Liver (tissue), 9 donors: ENCODE results near the gene PEAK3. TPM values are rescaled to one million over a fixed set of nuclear protein-coding genes. Genes with fewer than 3 reads are reported as not detected.

Experiments used
- DNase-seq: peaks from one replicate; pipeline ENCODE4 v3.0.0-alpha.2; 2017; ENCODE audit warnings: low spot score
- H3K27ac ChIP-seq, 2 donors: one replicate each; pipeline ENCODE4 v1.7.0; 2013; ENCODE audit warnings: inconsistent platforms in 2 of 2, low read length in 2 of 2, control low read depth in 1 of 2, low read depth in 1 of 2, mild to moderate bottlenecking in 1 of 2
- H3K27me3 ChIP-seq, 4 donors: one replicate each; pipeline versions ENCODE4 v1.6.1 to v1.7.0; 2013; ENCODE audit warnings: low read length in 3 of 4, inconsistent platforms in 1 of 4, mild to moderate bottlenecking in 1 of 4, moderate library complexity in 1 of 4; ENCODE audit not compliant: control insufficient read depth in 4 of 4, insufficient read depth in 4 of 4
- H3K36me3 ChIP-seq, 4 donors: one replicate each; pipeline versions ENCODE4 v1.6.1 to v1.7.0; 2013; ENCODE audit warnings: low read length in 3 of 4, mild to moderate bottlenecking in 3 of 4, low read depth in 1 of 4, moderate library complexity in 1 of 4; ENCODE audit not compliant: control insufficient read depth in 4 of 4, insufficient read depth in 3 of 4
- H3K4me1 ChIP-seq, 4 donors: one replicate each; pipeline versions ENCODE4 v1.6.1 to v1.7.0; 2013; ENCODE audit warnings: low read length in 3 of 4, mild to moderate bottlenecking in 3 of 4, moderate library complexity in 1 of 4; ENCODE audit not compliant: control insufficient read depth in 4 of 4, insufficient read depth in 4 of 4
- H3K4me3 ChIP-seq, 3 donors: one replicate each; pipeline versions ENCODE4 v1.6.1 to v1.7.0; 2013; ENCODE audit warnings: low read length in 3 of 3, control low read depth in 1 of 3, low read depth in 1 of 3, mild to moderate bottlenecking in 1 of 3
- H3K9ac ChIP-seq, 2 donors: one replicate each; pipeline ENCODE4 v1.7.0; 2013; ENCODE audit warnings: low read length in 2 of 2, mild to moderate bottlenecking in 2 of 2, moderate library complexity in 2 of 2, control low read depth in 1 of 2, low read depth in 1 of 2
- H3K9me3 ChIP-seq, 4 donors: one replicate each; pipeline versions ENCODE4 v1.6.1 to v1.7.0; 2013; ENCODE audit warnings: low read length in 3 of 4; ENCODE audit not compliant: control insufficient read depth in 4 of 4
- CTCF ChIP-seq: fragments of 150-350 bp; IDR thresholded peaks from 2 replicates; pipeline ENCODE4 v1.5.1; 2017; ENCODE audit warnings: improper control_type of control experiment, low read depth, low read length; ENCODE audit not compliant: missing input control
- EGR1 ChIP-seq, 2 donors: IDR thresholded peaks; 2 replicates each; pipeline ENCODE4 v1.6.1; 2016 to 2018; ENCODE audit warnings: antibody characterized with exemption in 2 of 2, low read depth in 2 of 2
- FOXA1 ChIP-seq: IDR thresholded peaks from 2 replicates; pipeline ENCODE4 v1.6.1; 2016; ENCODE audit warnings: antibody characterized with exemption
- HNF4A ChIP-seq, 2 donors: conservative IDR thresholded peaks; 2 replicates each; pipeline ENCODE4 v1.6.1; 2016; ENCODE audit warnings: antibody characterized with exemption in 2 of 2, mild to moderate bottlenecking in 2 of 2
- NR2F2 ChIP-seq: IDR thresholded peaks from 2 replicates; pipeline ENCODE4 v1.6.1; 2016; ENCODE audit warnings: antibody characterized with exemption
- RAD21 ChIP-seq, 2 donors: IDR thresholded peaks; 2 replicates each; pipeline ENCODE4 v1.6.1; 2016; ENCODE audit warnings: antibody characterized with exemption in 2 of 2, mild to moderate bottlenecking in 2 of 2
- REST ChIP-seq: IDR thresholded peaks from 2 replicates; pipeline ENCODE4 v1.6.1; 2016; ENCODE audit warnings: antibody characterized with exemption, mild to moderate bottlenecking
- RXRA ChIP-seq, 2 donors: IDR thresholded peaks; 2 replicates each; pipeline ENCODE4 v1.6.1; 2017 to 2018; ENCODE audit warnings: antibody characterized with exemption in 2 of 2, mild to moderate bottlenecking in 1 of 2
- WGBS: extraction: QIAGEN DNeasy Blood & Tissue Kit; methylation state at CpG from one replicate; pipeline ENCODE4 v1.1.7; 2013; 5-methylcytosine and 5-hydroxymethylcytosine counted together
- polyA plus RNA-seq, 2 donors: library from polyadenylated mRNA; stranded (reverse) in 1 of 2; unstranded in 1 of 2; fragments of 200-250 nt in 1 of 2; fragments of >200 nt in 1 of 2; fragmentation: Nextera tagmentation in 1 of 2; extraction: Ambion mirVana in 1 of 2; gene quantifications; one replicate each; pipeline versions ENCODE4 v1.2.1 to v1.2.3, GENCODE V29; 2013 to 2015
- total RNA-seq, 2 donors: library from RNA; depleted of rRNA; stranded (reverse); fragments of >200 nt; gene quantifications; one replicate each; pipeline ENCODE4 v1.2.3, GENCODE V29; 2014
- donor health status: healthy.
- donor health status: healthy.
- donor health status: healthy.
- donor health status: healthy.
- donor health status: healthy.

PEAK3 gene
- total and polyA plus RNA-seq, 4 donors: 0.09 to 0.67 (median 0.31) TPM

GRCh38 chr19:2252797-2253105 lies 29.2 kb downstream of the PEAK3 start (continued):
- no peak for TF ChIP-seq FOXA1

DNA sequence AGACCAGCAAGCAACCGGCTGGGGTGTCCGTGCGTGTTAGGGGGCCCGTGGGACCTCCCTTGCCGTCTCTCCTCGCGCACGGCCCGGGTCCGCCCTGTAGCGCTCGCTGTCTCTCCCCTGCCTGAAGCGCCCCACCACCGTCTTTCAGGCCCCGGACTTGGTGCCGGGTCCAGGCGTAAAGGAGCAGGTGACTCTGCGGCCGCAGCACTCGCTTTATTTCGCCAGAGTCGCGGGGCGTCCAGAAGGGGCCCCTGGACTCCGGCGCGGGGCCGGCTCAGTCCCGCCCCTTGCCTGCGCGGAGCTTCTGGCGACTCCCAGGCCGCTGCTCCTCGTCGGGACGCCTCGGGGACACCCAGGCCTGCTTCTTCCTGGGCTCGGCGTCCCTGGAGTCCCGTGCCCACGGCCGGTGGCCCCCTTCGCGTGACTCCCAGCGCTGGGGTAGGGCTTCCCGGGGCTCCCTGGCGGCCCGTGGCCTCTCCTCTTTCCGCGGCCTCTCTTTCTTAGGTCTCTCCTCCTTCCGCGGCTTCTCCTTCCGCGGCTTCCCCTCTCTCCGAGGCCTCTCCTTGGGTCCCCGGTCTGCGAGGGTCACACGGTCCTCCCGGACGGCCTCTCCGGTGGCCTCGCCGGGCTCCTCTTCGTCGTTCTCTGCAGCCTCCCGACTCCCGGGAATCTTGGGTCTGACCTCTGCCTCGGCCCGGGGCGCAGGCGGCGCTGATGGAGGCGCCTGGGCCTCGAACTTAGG lies 29.7 kb downstream of the PEAK3 start:
- Histone ChIP-seq H3K4me1 (peaks cover 11 to 48% (median 26%) of the 10 kb centered on the region in 4 donors), H3K9ac (no peak overlapping the region), H3K4me3 (peak overlapping the region in 1 of 3 donors; percentile 1), H3K36me3 (peaks cover 0 to 10% (median 5%) of the 10 kb centered on the region in 4 donors), H3K27ac (no peak overlapping the region), H3K9me3 (no peaks in the 10 kb centered on the region), H3K27me3 (peaks cover 0 to 28% (median 1%) of the 10 kb centered on the region in 4 donors)
- TF ChIP-seq HNF4A (conservative IDR thresholded peaks at IDR 0.05) (no peak), CTCF (no peak), RAD21 (IDR thresholded peaks at IDR 0.05) (no peak), FOXA1 (no peak), RXRA (IDR thresholded peaks at IDR 0.05) (no peak)
- no peak for DNase-seq
- 10% methylated on average over 74 of the region's 74 CpGs for WGBS

- Histone ChIP-seq H3K4me1 (peaks cover 11 to 53% (median 26%) of the 10 kb centered on the region in 4 donors), H3K9ac (no peak overlapping the region), H3K36me3 (peaks cover 0 to 16% (median 11%) of the 10 kb centered on the region in 4 donors), H3K9me3 (no peaks in the 10 kb centered on the region), H3K4me3 (peak overlapping the region in 1 of 3 donors; percentile 14), H3K27me3 (peaks cover 0 to 28% (median 1%) of the 10 kb centered on the region in 4 donors), H3K27ac (no peak overlapping the region)
- DNase-seq: no peak
- TF ChIP-seq NR2F2 (no peak), EGR1 (IDR thresholded peaks at IDR 0.05; ENCODE audit: low read depth in 2 of 2) (no peak), REST (no peak)
- 9% methylated on average over 125 of the region's 125 CpGs for WGBS
Observed at GRCh38 chr19:2251106-2252054, 30.6 kb downstream of the PEAK3 start.
